ENCODE data around the gene COMMD10. TPM values are rescaled to one million over a fixed set of nuclear protein-coding genes. Genes with fewer than 3 reads are reported as not detected.

The COMMD10 gene
- total and polyA plus RNA-seq, 2 of the 8 experiments (the other 6 are each of a cell fraction or from before 2014, with no cell fraction given): 16.5 to 43.4 TPM

DNA sequence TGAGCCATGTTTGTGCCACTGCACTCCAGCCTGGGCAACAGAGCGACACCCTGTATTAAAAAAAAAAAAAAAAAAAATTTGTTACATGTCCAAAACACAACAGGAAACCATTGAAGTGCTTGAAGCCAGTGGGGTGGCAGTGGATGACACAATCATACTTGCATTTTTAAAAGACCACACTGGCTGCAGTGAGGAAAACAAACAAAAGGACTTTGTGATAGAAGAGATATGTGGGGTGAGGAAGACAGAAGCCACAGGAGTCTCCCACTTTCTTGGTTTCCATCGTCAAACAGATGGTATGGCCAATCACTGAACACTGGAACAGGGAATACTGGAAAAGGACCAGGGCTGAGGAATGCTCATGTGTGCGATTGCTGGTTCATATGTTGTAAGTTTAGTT, 20.9 kb upstream of the COMMD10 start:
- Histone ChIP-seq H2AFZ (ENCODE audit: low read length) (no peak overlapping the region), H3K79me1 (ENCODE audit: low read depth, low read length) (no peaks in the 10 kb centered on the region), H3K27ac (ENCODE audit: low read depth, low read length) (no peak overlapping the region), H3K23me2 (ENCODE audit: low read depth, low read length) (no peaks in the 10 kb centered on the region), H4K8ac (ENCODE audit: extremely low read depth, insufficient read depth, low read length) (no peak overlapping the region), H3K4me3 (ENCODE audit: extremely low read depth in 1 of 4, insufficient read depth in 2 of 4, low read depth in 3 of 4, low read length in 4 of 4) (no peak overlapping the region), H2BK120ac (replicated peaks; ENCODE audit: low read depth, low read length) (no peak overlapping the region), H3K27me3 (replicated peaks in 1 of 4; ENCODE audit: control insufficient read depth in 3 of 4, extremely low read depth in 1 of 4, insufficient read depth in 3 of 4, low read length in 3 of 4) (peaks cover 0 to 1% (median 0%) of the 10 kb centered on the region in 4 experiments; a peak in 1 of 7 replicates), H3K14ac (ENCODE audit: insufficient read length) (no peak overlapping the region), H3K36me3 (ENCODE audit: control insufficient read depth in 2 of 4, insufficient read depth in 4 of 4, low read length in 3 of 4) (no peaks in the 10 kb centered on the region), H3K18ac (ENCODE audit: extremely low read depth, low read length) (no peak overlapping the region), H3K23ac (ENCODE audit: insufficient read length) (no peak overlapping the region), H3K9me3 (ENCODE audit: insufficient read depth in 2 of 2, low read depth in 1 of 2, low read length in 1 of 2) (no peaks in the 10 kb centered on the region; a peak in 1 of 4 replicates), H3K79me2 (ENCODE audit: control insufficient read depth in 1 of 2, insufficient read depth in 2 of 2, low read length in 2 of 2) (no peaks in the 10 kb centered on the region), H2BK5ac (ENCODE audit: low read depth, low read length) (no peak overlapping the region), H3K4me1 (replicated peaks in 1 of 4; ENCODE audit: control insufficient read depth in 3 of 4, insufficient read depth in 4 of 4, low read length in 3 of 4) (no peaks in the 10 kb centered on the region), H4K20me1 (replicated peaks in 1 of 2; ENCODE audit: control insufficient read depth in 1 of 2, insufficient read depth in 2 of 2, low read length in 2 of 2) (no peaks in the 10 kb centered on the region), H2BK12ac (ENCODE audit: low read depth, low read length) (no peak overlapping the region), H4K5ac (ENCODE audit: insufficient read length, low read depth, low read length) (no peak overlapping the region), H3K9ac (replicated peaks in 1 of 4; ENCODE audit: extremely low read depth in 1 of 4, low read depth in 3 of 4, low read length in 3 of 4) (no peak overlapping the region), H2AK5ac (ENCODE audit: low read depth, low read length) (no peak overlapping the region), H4K91ac (replicated peaks; ENCODE audit: insufficient read length, low read length) (no peak overlapping the region), H3K4me2 (ENCODE audit: insufficient read depth in 1 of 2, low read depth in 2 of 2, low read length in 2 of 2) (no peak overlapping the region), H3K4ac (replicated peaks; ENCODE audit: insufficient read length, low read depth, low read length) (no peak overlapping the region), H3K56ac (replicated peaks; ENCODE audit: insufficient read length, low read depth, low read length) (no peak overlapping the region), H2BK20ac (ENCODE audit: low read length) (no peak overlapping the region), H2BK15ac (ENCODE audit: low read length) (no peak overlapping the region)
- DNase-seq (ENCODE audit: low read depth in 1 of 2, low spot score in 2 of 2) (no peak), FAIRE-seq (no peak)
- POLR2A ChIA-PET (ENCODE audit: partially characterized antibody): no interaction called here
- 98% methylated on average over 3 of the region's 3 CpGs; no CpG with 5 or more reads in 1 of the 2 experiments for WGBS, 2 experiments (ENCODE audit: extremely low coverage in 1 of 2, insufficient coverage in 1 of 2, insufficient read length in 1 of 2, insufficient replicate concordance in 2 of 2, low coverage in 1 of 2, low lambda C conversion rate in 2 of 2, missing lambda C conversion rate in 1 of 2)
- CTCF ChIA-PET (ENCODE audit: partially characterized antibody): no interaction called here
- TF ChIP-seq JUND (IDR thresholded peaks at IDR 0.05; ENCODE audit: low read length): no peak
- TF ChIP-seq NRF1 (IDR thresholded peaks at IDR 0.05; ENCODE audit: low read depth, low read length): no peak
- no peak for TF ChIP-seq MAFK (IDR thresholded peaks at IDR 0.05; ENCODE audit: low read depth, low read length)
- TF ChIP-seq SIX5 (IDR thresholded peaks at IDR 0.05; ENCODE audit: low read depth, low read length): no peak
- TF ChIP-seq CEBPB (IDR thresholded peaks at IDR 0.05; ENCODE audit: low read depth, low read length): no peak
- TF ChIP-seq BCL11A (IDR thresholded peaks at IDR 0.05; ENCODE audit: low read depth in 2 of 2, low read length in 2 of 2): no peak

All from H1 (cell line).